Measurements from ENCODE around the gene PRKG1.

GRCh38 chr10:52066383-52066782, 992.1 kb downstream of the PRKG1 start:
- TF ChIP-seq CTCF (IDR thresholded peaks at IDR 0.05) (0 out of 2 replicates have a peak, but pooled peaks have one; percentile 8), ZFX (IDR thresholded peaks at IDR 0.05; ENCODE audit: borderline replicate concordance) (no peak)
